GM21717 (cell line): ENCODE results near the gene PKP3.
"Not testable (repeated sequence)": the region's sequence is repeated elsewhere in the genome, so short reads cannot be mapped to it uniquely, and the experiment has no call there.

ENCODE experiments used
- ATAC-seq: cut with Tn5 transposase; IDR thresholded peaks from one replicate; pipeline ENCODE4 v1.9.1; 2021; ENCODE audit warnings: mild to moderate bottlenecking, moderate library complexity; ENCODE audit not compliant: unreplicated experiment

PKP3 gene

GRCh38 chr11:420911-421321, 26.9 kb downstream of the PKP3 start:
- no peak for ATAC-seq

DNA sequence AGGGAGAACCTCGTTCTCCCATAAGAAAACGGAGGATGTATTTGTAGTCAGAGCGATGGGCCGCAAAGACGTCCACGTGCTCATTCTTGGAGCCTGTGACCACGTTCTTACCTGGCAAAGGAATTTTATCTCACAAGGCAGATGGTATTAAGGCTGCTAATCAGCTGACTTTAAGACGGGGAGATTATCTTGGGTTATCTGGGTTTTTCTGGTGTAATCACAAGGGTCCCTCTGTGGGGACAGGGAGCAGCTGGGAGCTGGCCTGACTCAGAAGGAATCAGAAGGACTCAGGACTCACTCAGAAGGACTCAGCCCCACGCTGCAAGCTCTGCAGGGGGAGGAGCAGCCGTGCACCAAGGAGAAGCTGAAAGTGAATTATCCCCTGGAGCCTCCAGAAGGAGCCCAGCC, 28.2 kb downstream of the PKP3 start:
- no peak for ATAC-seq

DNA sequence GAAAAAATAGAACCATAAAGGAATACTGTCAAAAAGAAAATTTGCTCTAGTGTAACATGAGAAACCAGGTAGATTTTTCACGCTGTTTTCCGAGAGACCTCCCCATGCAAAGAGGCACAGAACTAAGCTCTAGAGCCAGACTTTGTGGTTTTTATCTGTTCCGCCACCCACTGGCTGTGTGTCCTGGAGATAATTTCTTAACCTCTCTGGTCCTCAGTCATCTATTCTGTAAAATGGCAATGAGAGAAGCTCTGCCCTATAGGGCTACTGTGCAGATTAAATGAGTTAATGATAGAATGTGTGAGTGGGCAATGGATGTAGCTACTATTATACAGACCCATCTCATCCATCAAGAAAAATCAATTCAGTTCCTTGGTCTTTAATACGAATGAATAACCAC, 30.2 kb downstream of the PKP3 start:
- ATAC-seq = no peak

- ATAC-seq = not testable (repeated sequence)
Observed at GRCh38 chr11:424766-425165, 30.8 kb downstream of the PKP3 start.

- ATAC-seq = no peak
Observed at GRCh38 chr11:425301-425700, 31.3 kb downstream of the PKP3 start.

DNA sequence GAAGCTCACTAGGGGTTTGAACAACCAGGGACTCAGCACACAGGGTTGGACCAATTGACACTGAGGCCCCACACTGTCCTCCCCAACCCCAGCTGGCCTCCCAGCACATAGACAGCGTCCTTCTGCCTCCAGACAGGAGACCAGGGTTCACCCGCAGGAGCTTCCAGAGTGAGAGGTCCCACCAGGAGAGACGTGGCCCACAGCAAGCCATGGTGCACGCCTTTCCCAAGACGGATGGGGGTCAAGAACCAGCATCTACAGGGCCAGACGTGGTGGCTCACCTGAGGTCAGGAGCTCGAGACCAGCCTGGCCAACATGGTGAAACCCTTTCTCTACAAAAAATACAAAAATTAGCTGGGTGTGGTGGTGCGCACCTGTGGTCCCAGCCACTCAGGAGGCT, 32.8 kb downstream of the PKP3 start:
- no peak for ATAC-seq

- no peak for ATAC-seq
Observed at GRCh38 chr11:428295-428694, 34.3 kb downstream of the PKP3 start.

DNA sequence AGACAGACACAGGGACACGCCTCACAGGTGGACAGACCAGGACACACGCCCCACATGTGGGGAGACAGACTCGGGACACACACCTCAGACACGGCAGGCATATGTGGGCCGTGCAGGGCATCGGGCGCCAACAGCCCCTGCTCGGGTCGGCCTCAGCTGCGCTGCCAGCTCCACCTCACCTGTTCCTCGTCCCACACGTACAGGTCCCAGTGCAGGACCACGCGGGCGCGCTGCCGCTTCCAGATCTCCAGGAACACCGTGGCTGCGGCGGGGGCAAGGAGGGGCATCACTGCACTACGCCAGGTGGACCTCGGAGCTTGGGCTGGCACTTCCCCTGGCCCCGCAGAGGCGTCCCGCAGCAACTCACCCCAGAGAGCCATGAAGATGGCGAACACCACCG, 35.4 kb downstream of the PKP3 start:
- no peak for ATAC-seq

- ATAC-seq = no peak
Observed at GRCh38 chr11:429931-430456, 36.0 kb downstream of the PKP3 start.

DNA sequence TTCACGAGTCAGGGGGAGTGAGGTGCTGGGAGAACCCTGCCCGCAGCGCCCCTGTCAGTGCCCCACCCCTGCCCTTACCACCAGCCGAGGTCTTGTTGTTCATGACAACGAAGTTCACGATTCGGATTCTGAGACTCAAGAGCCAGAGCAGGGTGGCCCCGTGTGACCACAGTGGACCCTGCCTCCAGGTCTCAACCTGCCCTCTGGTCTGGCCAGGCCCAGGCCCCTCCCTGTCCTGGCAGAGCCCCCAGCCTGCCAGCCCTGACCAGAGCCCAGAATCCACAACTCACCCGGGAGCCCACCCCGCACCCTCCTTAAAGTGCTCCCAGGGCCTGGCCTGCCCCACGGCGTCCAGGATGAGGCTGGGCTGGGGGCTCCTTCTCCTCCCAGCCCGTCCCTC, 37.9 kb downstream of the PKP3 start:
- no peak for ATAC-seq

GRCh38 chr11:432501-433100, 38.6 kb downstream of the PKP3 start:
- no peak for ATAC-seq

DNA sequence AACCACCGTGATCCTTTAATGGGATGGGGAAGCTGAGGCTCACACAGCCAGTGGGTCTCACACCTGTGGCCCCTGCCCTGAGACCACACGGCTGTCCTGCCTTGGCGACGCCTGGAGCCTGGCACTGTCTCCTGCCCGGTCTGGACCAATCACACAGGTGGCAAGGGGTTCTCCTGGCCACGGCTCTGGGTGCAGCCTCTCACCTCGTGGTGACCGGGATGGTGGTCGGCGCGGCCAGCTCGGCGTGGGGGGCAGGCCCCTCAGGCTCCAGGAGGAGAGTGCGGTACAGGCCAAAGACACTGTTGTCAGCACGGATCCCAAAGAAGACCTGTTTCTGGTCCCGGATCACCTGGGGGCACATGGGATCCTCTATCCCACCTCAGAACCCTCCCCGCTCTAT, 39.1 kb downstream of the PKP3 start:
- ATAC-seq = no peak

DNA sequence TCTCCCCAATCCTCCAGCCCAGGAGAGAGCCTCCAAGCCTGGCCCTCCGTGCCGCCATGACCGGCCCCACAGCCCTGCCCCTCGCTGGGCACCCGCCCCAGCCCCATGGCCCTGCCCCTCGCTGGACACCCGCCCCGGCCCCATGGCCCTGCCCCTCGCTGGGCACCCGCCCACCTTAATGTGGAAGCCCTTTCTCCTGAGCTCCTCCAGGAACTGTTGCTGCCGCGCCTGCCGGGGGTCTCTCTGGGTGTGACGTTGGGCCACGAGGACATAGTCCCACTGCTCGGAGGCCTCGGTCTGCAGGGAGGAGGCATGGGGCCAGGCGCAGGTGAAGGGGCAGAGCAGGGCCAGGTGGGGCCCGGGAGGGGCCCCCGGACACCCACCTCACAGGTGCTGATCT, 39.6 kb downstream of the PKP3 start:
- ATAC-seq = no peak

DNA sequence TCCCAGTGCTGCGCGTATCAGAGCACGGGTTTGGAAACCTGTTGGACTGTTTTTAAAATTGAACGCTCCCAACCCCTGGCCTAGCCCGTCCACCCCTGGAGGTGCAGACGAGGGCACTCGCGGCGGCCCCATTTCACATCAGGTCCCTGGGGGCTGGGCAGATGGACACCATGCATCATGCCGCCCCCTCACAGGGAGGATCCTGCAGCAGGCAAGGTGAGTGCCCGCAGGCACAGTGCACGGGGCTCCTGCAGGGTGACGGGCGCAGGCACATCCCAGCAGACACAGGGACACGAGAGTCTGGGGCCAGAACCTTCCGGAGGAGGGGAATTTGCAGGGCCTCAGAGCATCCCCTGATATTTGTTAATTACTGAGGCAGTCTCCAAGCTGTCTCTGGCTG, 40.5 kb downstream of the PKP3 start:
- no peak for ATAC-seq

DNA sequence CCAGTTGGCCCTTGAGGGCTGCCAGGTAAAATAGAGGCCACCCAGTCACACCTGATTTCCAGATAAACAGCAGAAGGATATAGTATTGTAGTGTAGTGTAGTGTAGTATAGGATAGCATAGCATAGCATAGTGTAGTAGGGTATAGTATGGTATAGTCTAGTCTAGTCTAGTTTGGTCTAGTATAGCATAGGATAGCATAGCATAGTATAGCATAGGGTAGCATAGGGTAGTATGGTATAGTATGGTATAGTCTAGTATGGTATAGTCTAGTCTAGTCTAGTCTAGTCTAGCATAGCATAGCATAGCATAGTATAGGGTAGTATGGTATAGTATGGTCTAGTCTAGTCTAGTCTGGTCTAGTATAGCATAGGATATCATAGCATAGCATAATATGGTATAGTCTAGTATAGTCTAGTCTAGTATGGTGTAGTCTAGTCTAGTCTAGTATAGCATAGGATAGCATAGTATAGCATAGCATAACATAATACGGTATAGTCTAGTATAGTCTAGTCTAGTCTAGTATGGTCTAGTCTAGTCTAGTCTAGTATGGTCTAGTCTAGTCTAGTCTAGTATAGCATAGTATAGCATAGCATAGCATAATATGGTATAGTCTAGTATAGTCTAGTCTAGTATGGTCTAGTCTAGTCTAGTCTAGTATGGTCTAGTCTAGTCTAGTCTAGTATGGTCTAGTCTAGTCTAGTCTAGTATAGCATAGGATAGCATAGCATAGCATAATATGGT, 41.2 kb downstream of the PKP3 start:
- not testable (repeated sequence) for ATAC-seq

DNA sequence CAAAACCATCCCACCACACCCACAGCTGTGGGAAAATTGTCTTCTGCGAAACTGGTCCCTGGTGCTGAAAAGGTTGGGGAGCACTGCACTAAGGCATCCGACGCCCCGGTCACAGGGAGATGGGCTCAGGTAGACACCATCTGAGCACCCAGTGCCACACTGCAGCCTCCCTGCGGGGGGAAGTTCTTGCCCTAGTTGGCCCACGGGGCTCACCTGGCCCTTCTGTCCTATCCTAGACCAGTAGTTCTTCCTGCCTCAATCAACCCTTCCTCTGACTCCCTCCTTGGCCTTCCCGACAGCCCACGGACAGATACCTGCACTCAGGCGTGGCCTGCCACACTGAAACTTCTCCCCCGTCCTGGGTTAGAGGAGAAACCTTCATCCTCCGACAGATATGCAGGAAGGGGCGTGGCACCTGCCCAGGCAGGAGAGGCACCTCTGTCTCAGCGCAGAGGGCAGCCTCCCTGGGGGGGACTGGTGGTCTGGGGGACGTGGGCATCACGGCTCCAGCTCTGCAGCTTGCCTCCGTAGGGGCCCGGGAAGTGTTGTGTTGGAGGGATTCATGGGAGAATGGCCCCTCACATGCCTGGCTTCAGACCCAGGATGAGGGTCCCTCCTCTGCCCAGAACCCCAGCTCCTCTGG, 43.3 kb downstream of the PKP3 start:
- no peak for ATAC-seq

- no peak for ATAC-seq
Observed at GRCh38 chr11:438101-438844, 44.3 kb downstream of the PKP3 start.

GRCh38 chr11:439315-440064, 45.5 kb downstream of the PKP3 start:
- no peak for ATAC-seq

- ATAC-seq = no peak
Observed at GRCh38 chr11:440065-441042, 46.3 kb downstream of the PKP3 start.

- no peak for ATAC-seq
Observed at GRCh38 chr11:441043-441417, 47.0 kb downstream of the PKP3 start.
